Endothelial cell of hepatic sinusoid (primary cell): ENCODE data around the gene HOXC10.

Source experiments
- in situ Hi-C: cut with HindIII; loops from 2 replicates; pipeline ENCODE4 v1.10.0; 2017; ENCODE audit warnings: low sequenced_read_pairs

HOXC10 gene

DNA sequence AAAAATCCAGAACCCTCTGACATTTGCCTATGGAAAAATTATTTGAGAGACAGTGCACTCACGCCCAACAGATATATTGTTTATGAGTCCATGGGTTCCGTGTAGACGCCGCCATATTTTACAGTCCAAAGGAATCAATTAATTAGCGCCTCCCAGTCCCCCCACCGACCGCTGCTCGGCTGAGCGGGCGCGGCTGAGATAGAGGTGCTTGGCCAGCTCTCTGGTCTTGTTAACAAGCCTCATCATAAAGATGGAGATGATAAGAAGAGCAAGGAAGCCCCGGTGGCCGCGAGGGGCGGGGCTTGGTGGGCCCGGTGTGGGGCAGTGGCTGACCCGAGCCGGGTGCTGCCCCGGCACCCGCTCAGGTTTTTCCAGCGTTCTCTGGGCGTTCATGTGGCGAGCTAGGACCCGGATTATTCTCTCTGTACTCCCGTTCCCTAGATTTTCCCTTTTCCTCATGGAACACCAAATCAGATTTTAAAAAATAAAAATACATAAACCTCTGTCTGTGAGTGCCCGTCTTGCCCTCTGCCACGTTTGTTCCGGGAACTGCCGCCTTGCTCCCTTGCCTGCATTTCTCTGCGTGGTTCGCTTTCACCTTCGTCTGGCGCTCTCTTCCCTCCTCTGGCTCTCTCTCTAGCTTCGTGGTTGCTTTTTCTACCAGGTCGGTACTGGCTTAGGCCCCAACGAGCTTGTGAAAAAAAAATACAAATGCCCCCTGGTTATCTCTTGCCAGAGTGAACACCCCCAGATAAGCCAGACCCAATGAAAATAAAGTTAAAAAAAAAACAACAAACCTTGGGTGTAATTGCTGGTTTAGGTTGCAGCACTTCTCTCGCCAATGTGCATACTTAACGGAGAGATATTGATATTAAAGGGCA lies 21.3 kb upstream of the HOXC10 start:
- in situ Hi-C loops, result no loop called here

DNA sequence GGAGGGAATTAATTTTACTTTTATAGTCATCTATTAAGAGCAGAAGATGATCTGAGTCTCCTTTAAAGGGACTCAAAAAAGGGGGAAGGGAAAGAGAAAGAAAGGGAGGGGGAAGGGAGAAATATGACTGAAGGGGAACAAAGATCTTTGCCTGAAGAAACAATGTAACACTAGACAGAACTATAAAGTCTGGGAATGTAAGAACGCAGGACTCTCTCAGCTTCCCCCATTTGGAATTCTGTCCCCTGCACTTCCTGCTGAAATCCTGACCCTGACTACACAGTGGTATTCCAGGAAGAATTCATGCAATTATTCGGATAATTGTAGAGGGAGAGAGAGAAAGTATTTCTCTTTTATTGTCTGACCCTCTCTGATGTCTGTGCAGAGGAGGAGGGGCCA lies 20.6 kb upstream of the HOXC10 start:
- in situ Hi-C loops, result no loop called here

GRCh38 chr12:53965281-53966084 lies 19.5 kb upstream of the HOXC10 start:
- in situ Hi-C loops, result no loop called here

- in situ Hi-C loops, result no loop called here
Measured at GRCh38 chr12:53966085-53966384, 18.9 kb upstream of the HOXC10 start.

GRCh38 chr12:53966385-53967133 lies 18.4 kb upstream of the HOXC10 start:
- in situ Hi-C loops, result no loop called here

- in situ Hi-C loops, result no loop called here
Measured at GRCh38 chr12:53967421-53967925, 17.5 kb upstream of the HOXC10 start.

DNA sequence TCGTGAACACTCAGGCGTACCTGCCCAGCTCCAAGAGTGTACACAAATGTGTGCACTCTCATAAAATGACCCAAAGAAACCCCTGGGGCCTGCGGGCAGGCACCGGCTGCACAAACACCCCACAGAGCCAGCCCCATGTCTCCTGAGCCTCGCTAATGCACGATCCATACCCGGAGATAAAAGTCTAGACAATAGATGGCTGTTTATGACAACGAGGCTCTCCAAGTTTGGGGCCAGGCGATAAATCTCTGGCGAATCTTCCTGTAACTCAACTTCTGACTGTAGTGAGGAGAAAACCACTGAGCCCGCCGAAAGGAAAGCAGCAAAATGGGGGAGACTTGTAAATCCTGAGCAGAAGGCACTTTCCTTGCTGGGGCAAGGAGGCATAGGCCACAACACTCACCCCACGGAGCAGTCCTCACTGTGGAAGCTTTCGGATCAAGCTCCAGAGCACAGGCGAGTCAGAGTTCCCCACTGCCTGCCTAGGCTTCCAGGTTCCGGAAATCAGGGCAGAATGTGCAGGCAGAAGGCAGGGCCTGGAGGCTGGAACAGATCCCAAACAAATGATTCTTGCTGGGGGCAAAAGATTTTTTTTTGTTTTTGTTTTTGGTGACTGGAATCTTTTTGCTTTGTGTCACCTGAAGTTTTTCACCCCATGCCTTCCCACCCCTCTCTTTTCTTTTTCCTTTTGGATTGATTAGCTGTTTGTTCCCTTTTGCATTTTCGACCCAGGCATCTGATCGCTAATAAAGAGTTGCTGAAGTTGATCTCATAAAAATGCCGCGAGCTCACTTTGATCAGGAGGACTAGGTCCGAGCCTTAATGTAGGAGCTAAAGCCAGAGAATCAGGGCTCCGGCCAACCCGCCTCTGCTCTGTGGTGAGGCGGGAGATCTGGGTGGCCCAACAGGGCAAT lies 16.5 kb upstream of the HOXC10 start:
- in situ Hi-C loops, result no loop called here

DNA sequence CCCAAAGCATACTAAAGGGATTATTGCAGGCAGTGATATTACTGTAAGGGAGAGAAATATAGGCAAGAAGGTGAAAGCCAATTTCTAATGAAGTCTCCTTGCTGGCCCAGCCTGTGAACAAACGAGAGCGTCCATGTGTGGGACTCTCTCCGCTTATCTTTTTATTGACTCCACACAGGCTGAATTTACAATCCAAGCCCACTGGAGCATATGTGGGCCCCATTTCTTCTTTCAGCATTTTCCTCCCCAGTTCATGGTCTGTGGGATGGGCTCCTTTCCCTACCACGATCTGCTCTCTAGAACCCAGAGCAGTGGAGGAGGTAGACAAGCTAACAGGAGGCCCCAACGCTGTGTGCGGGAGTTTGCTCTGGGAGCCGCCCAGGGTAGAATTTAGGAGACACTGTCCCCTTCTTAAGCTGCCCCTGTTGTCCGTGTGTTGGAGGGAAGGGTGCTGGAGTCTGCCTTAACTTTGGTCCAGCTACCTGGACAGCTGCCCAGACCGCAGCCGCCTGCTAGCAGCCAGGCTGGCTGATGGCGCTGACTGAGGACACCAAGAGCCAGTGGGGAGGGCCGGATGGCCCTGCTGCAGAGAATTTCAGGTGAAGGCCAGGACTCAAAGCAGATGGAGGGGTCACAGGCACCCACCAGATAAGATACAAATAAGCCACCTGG lies 15.2 kb upstream of the HOXC10 start:
- in situ Hi-C loops, result no loop called here

DNA sequence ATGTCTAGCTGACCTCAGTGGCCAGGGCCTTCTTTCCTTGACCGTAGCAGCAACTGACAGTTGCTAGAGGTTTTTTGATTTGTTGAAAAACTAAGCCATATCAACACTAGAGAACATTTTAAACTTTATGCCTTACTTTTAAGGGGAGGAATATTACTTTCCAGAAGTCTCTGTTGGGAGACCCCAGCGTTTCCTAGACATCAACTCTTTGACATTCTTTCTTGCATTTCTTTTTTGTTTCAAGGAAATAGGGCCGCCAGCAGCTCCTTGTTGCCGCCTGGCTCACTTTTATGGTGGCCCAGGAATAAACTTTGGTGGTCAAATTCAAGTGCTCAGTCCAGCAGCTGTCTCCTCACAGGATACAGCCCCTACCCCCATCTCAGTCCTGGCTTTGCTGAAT lies 14.5 kb upstream of the HOXC10 start:
- in situ Hi-C loops, result no loop called here

GRCh38 chr12:53971129-53971528 lies 13.8 kb upstream of the HOXC10 start:
- in situ Hi-C loops, result no loop called here

DNA sequence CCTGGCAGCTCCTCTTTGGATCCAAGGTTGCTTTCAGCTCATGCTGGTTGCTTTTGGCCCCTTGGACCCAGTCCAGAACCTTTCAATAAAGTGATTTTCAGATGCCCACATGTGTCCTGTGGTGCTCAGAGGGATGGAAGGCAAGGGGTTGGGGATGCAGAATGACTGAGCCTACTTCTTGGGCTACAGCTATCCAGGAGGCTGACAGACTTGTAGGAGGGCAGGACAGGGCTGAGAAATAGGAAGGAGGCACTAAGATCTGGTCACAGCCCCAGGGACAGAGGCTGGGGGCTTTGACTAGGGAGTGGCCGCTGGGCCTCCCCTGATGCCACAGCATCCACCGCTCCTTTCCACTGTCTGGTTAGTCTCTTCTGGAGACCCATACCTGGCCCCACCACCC lies 13.3 kb upstream of the HOXC10 start:
- in situ Hi-C loops, result no loop called here

DNA sequence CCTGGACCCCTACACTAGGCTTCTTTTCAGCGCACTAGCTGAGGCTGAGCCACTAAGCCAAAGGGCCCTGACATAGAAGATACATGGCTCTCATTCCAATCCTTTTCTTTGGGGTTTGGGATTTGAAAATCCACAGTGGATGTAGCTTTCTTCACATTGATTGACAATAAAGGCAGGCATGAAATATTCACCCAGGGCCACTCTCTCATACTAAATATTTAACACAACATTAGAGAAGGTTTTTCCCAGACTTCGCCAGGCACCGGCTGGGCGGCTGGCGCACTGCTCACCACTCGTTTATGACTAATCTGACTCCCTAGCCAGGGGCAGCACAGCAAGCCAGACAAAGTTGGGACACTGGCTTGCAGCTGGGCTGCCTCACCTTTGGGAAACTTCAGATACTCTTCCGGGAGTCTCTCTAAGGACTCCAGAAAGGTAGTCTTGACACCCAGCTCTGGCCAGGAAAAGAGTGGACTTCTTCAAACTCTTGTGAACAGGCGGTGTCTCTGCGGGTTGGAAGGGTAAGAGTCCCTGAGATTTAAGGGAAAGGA lies 12.7 kb upstream of the HOXC10 start:
- in situ Hi-C loops, result no loop called here

DNA sequence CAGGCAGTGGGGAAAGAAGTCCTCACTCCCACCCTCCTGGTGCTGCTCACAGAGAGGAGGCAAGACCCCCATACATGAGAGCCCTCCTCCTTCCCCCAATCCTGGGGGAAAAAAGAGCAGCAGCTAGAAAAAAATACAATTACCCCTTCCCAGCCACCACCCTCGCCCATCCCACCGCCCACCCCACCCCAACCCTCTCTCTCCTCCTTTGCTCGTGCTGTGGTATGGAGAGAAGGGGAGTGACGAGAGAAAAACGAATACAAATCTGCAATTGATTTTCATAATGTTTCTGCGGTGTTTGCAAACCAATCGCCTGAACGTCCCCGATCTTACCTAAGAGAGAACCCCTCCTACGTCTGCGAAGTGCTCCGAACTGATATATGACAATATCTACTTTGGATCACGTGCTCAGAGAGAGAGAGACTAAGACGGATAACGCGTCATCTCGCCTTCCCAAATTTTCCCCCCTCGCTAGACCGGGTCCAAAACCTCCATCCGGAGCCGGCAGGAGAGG lies 12.2 kb upstream of the HOXC10 start, which contains the start of gene HOXC11:
TSS of gene HOXC11 (plus strand) at position 405 of the 514 bp plus-strand sequence. CDS start 116 bp downstream, outside the sequence.
- in situ Hi-C loops, result no loop called here

DNA sequence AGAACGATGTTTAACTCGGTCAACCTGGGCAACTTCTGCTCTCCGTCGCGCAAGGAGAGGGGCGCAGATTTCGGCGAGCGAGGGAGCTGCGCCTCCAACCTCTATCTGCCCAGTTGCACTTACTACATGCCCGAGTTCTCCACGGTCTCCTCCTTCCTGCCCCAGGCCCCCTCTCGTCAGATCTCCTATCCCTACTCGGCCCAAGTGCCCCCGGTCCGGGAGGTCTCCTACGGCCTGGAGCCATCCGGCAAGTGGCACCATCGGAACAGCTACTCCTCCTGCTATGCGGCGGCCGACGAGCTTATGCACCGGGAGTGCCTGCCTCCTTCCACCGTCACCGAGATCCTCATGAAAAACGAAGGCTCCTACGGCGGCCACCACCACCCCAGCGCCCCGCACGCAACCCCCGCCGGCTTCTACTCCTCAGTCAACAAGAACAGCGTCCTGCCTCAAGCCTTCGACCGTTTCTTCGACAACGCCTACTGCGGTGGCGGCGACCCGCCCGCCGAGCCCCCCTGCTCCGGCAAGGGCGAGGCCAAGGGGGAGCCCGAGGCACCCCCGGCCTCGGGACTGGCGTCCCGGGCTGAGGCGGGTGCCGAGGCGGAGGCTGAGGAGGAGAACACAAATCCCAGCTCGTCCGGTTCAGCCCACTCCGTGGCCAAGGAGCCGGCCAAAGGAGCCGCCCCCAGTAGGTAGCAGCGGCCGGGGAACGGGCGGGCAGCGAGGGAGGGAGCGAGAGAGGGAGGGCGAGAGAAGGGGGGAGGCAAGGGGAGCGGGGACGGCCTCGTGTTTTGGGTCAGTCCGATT lies 11.5 kb upstream of the HOXC10 start:
- in situ Hi-C loops, result no loop called here

DNA sequence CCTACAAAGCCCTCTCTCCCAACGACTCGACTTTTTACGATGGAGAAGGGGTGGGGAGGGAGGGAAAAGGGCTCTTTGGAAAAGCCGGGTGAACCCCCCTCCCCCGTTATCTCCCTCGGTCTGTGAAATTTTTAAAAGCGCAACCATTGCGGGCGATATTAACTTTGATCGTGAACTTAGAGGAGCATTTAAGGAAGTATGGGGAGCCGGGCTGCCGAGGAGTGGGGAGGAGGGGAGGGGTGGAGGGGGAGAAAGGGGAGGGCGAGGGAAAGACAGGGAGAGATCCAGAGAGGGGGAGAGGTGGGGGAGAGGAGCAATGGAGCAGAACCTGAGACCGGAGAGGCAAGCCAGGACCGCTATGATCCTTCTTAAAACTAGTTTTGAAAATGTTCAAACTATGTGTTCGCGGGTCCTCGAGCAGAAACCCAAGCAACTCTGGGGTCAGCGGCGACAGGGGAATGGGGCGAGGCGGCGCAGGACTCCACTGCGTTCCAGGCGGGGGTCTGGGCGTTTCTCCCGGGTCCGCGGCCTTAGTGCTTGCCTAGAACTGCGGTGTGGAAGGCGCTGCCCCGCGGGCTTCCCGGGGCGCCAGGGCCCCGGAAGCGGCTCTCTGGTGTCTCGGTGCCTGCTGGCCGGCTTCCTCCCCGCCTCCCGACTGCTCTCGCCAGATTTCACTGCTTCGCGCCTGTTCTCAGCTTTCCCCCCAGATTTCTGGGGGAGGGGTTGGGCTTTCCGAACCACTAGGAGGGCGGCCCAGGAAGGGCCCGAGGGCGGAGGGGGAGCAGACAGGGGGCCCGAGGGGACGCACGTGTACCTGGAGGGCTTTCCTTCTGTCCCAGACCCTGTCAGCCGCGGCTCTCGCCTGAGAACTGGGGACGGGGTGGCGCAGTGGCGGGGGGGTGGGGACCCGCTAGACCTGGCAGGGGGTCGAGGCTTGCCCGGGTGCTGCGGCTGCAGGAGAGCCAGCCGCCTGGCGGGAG lies 10.6 kb upstream of the HOXC10 start, which contains the start of gene HOTAIR:
TSS of gene HOTAIR (minus strand) at position 871 of the 980 bp plus-strand sequence.
- in situ Hi-C loops, result no loop called here

- in situ Hi-C loops, result no loop called here
Measured at GRCh38 chr12:53975064-53975471, 9.9 kb upstream of the HOXC10 start.
